H1 (cell line): ENCODE data around the gene HIVEP3. TPM values are rescaled to one million over a fixed set of nuclear protein-coding genes. Genes with fewer than 3 reads are reported as not detected.

Experiments
- CTCF ChIA-PET: fragments of 300-600 bp; sonication (Branson Sonifier 250); formaldehyde crosslinking; loops from one replicate; lab custom pipeline; 2021; ENCODE audit not compliant: partially characterized antibody; lab: Charles Lee
- POLR2A ChIA-PET: fragments of 300-600 bp; sonication (Branson Sonifier 250); formaldehyde crosslinking; loops from one replicate; lab custom pipeline; 2021; ENCODE audit warnings: inconsistent platforms; ENCODE audit not compliant: partially characterized antibody; lab: Charles Lee
- DNase-seq, 2 experiments: peaks; one replicate each; pipeline versions ENCODE4 v3.0.0 to v3.0.0-alpha.2; 2010 to 2022; ENCODE audit warnings: low spot score in 2 of 2, low read depth in 1 of 2, mixed read lengths in 1 of 2
- FAIRE-seq: peaks from 2 replicates; lab custom pipeline; 2011; peaks lifted over from hg19 to GRCh38; lab: Jason Lieb, UNC
- H2AFZ ChIP-seq: 2 replicates; pipeline ENCODE4 v1.8.1; 2012; ENCODE audit warnings: low read length, inconsistent platforms
- H2AK5ac ChIP-seq: 2 replicates; pipeline ENCODE4 v1.6.1; 2013; ENCODE audit warnings: low read depth, low read length
- H2BK120ac ChIP-seq: replicated peaks from 2 replicates; pipeline ENCODE3; 2013; ENCODE audit warnings: low read depth, low read length, inconsistent platforms
- H2BK12ac ChIP-seq: 2 replicates; pipeline ENCODE4 v1.6.1; 2013; ENCODE audit warnings: low read depth, low read length
- H2BK15ac ChIP-seq: 2 replicates; pipeline ENCODE4 v1.6.1; 2013; ENCODE audit warnings: low read length
- H2BK20ac ChIP-seq: 2 replicates; pipeline ENCODE4 v1.6.1; 2013; ENCODE audit warnings: low read length
- H2BK5ac ChIP-seq: 2 replicates; pipeline ENCODE4 v1.6.1; 2013; ENCODE audit warnings: low read depth, low read length
- H3K14ac ChIP-seq: 2 replicates; pipeline ENCODE4 v1.6.1; 2013; ENCODE audit warnings: inconsistent platforms; ENCODE audit not compliant: insufficient read length
- H3K18ac ChIP-seq: 2 replicates; pipeline ENCODE4 v1.6.1; 2013; ENCODE audit warnings: low read length; ENCODE audit errors: extremely low read depth
- H3K23ac ChIP-seq: 2 replicates; pipeline ENCODE4 v1.6.1; 2013; ENCODE audit warnings: inconsistent platforms; ENCODE audit not compliant: insufficient read length
- H3K23me2 ChIP-seq: 2 replicates; pipeline ENCODE4 v1.6.1; 2013; ENCODE audit warnings: low read depth, low read length
- H3K27ac ChIP-seq: 2 replicates; pipeline ENCODE4 v1.6.1; 2011; ENCODE audit warnings: low read depth, low read length, inconsistent platforms
- H3K27me3 ChIP-seq, 4 experiments: replicated peaks in 1 of 4; 1 replicate in 1 of 4; 2 replicates in 3 of 4; pipeline versions ENCODE4 v1.6.1 to v1.8.1; 2011 to 2013; ENCODE audit warnings: low read length in 3 of 4, mild to moderate bottlenecking in 3 of 4, inconsistent platforms in 2 of 4, mixed read lengths in 2 of 4, moderate library complexity in 1 of 4; ENCODE audit not compliant: control insufficient read depth in 3 of 4, insufficient read depth in 3 of 4; ENCODE audit errors: extremely low read depth in 1 of 4
- H3K36me3 ChIP-seq, 4 experiments: 2 replicates each; pipeline versions ENCODE4 v1.6.1 to v1.8.1; 2011 to 2013; ENCODE audit warnings: mild to moderate bottlenecking in 4 of 4, low read length in 3 of 4, moderate library complexity in 2 of 4, control low read depth in 1 of 4, inconsistent platforms in 1 of 4; ENCODE audit not compliant: insufficient read depth in 4 of 4, control insufficient read depth in 2 of 4
- H3K4ac ChIP-seq: replicated peaks from 2 replicates; pipeline ENCODE3; 2013; ENCODE audit warnings: low read length, low read depth, mixed read lengths, inconsistent platforms; ENCODE audit not compliant: insufficient read length
- H3K4me1 ChIP-seq, 4 experiments: replicated peaks in 1 of 4; 1 replicate in 1 of 4; 2 replicates in 3 of 4; pipeline versions ENCODE4 v1.6.1 to v1.8.1; 2011 to 2013; ENCODE audit warnings: low read length in 3 of 4, inconsistent platforms in 2 of 4, mixed read lengths in 1 of 4; ENCODE audit not compliant: insufficient read depth in 4 of 4, control insufficient read depth in 3 of 4
- H3K4me2 ChIP-seq, 2 experiments: 2 replicates each; pipeline versions ENCODE4 v1.6.1 to v1.8.1; 2011 to 2013; ENCODE audit warnings: low read depth in 2 of 2, low read length in 2 of 2, control low read depth in 1 of 2, inconsistent platforms in 1 of 2, mild to moderate bottlenecking in 1 of 2; ENCODE audit not compliant: insufficient read depth in 1 of 2
- H3K4me3 ChIP-seq, 4 experiments: fragments of 200-600, 300-600 bp in 1 of 4; sonication (generic), shearing (Covaris generic), sonication (Bioruptor Twin) in 1 of 4; 2 replicates each; pipeline versions ENCODE4 v1.5.1 to v1.8.1; 2011 to 2016; ENCODE audit warnings: low read length in 4 of 4, low read depth in 3 of 4, control low read depth in 2 of 4, inconsistent platforms in 2 of 4, mild to moderate bottlenecking in 2 of 4, mixed read lengths in 1 of 4, moderate library complexity in 1 of 4; ENCODE audit not compliant: insufficient read depth in 2 of 4; ENCODE audit errors: extremely low read depth in 1 of 4
- H3K56ac ChIP-seq: replicated peaks from 2 replicates; pipeline ENCODE3; 2013; ENCODE audit warnings: low read depth, mild to moderate bottlenecking, mixed read lengths, low read length, inconsistent platforms; ENCODE audit not compliant: insufficient read length
- H3K79me1 ChIP-seq: 2 replicates; pipeline ENCODE4 v1.6.1; 2013; ENCODE audit warnings: low read depth, low read length, control low read depth
- H3K79me2 ChIP-seq, 2 experiments: 2 replicates each; pipeline versions ENCODE4 v1.6.1 to v1.8.1; 2012 to 2013; ENCODE audit warnings: low read length in 2 of 2, mild to moderate bottlenecking in 2 of 2, inconsistent platforms in 1 of 2; ENCODE audit not compliant: insufficient read depth in 2 of 2, control insufficient read depth in 1 of 2
- H3K9ac ChIP-seq, 4 experiments: replicated peaks in 1 of 4; 1 replicate in 1 of 4; 2 replicates in 3 of 4; pipeline versions ENCODE4 v1.6.1 to v1.8.1; 2011 to 2013; ENCODE audit warnings: low read depth in 3 of 4, low read length in 3 of 4, control low read depth in 2 of 4, mild to moderate bottlenecking in 2 of 4, moderate library complexity in 2 of 4, inconsistent platforms in 1 of 4; ENCODE audit errors: extremely low read depth in 1 of 4
- H3K9me3 ChIP-seq, 2 experiments: 2 replicates each; pipeline versions ENCODE4 v1.6.1 to v1.8.1; 2012 to 2013; ENCODE audit warnings: mild to moderate bottlenecking in 2 of 2, moderate library complexity in 2 of 2, control low read depth in 1 of 2, inconsistent platforms in 1 of 2, low read depth in 1 of 2, low read length in 1 of 2, mixed read lengths in 1 of 2; ENCODE audit not compliant: insufficient read depth in 2 of 2
- H4K20me1 ChIP-seq, 2 experiments: replicated peaks in 1 of 2; 2 replicates each; pipeline versions ENCODE3 to v1.8.1; 2011 to 2013; ENCODE audit warnings: inconsistent platforms in 2 of 2, low read length in 2 of 2, mild to moderate bottlenecking in 1 of 2; ENCODE audit not compliant: insufficient read depth in 2 of 2, control insufficient read depth in 1 of 2
- H4K5ac ChIP-seq: 2 replicates; pipeline ENCODE4 v1.6.1; 2013; ENCODE audit warnings: low read length, low read depth, mixed read lengths, inconsistent platforms; ENCODE audit not compliant: insufficient read length
- H4K8ac ChIP-seq: 2 replicates; pipeline ENCODE4 v1.8.0; 2013; ENCODE audit warnings: mild to moderate bottlenecking, moderate library complexity, low read length, inconsistent platforms; ENCODE audit not compliant: insufficient read depth; ENCODE audit errors: extremely low read depth
- H4K91ac ChIP-seq: replicated peaks from 2 replicates; pipeline ENCODE3; 2013; ENCODE audit warnings: low read length, mixed read lengths, inconsistent platforms; ENCODE audit not compliant: insufficient read length
- GABPA ChIP-seq: IDR thresholded peaks from 2 replicates; pipeline ENCODE4 v1.6.1; 2011; ENCODE audit warnings: mild to moderate bottlenecking, low read length, moderate library complexity, borderline replicate concordance; ENCODE audit not compliant: insufficient read depth
- GTF2F1 ChIP-seq: IDR thresholded peaks from 2 replicates; pipeline ENCODE4 v1.6.1; 2012; ENCODE audit warnings: low read depth, low read length, improper control_type of control experiment, borderline replicate concordance
- KDM4A ChIP-seq: IDR thresholded peaks from one replicate; pipeline ENCODE4 v1.7.1; 2012; ENCODE audit warnings: low read depth, mild to moderate bottlenecking, moderate library complexity, low read length, inconsistent platforms; ENCODE audit not compliant: severe bottlenecking
- NANOG ChIP-seq: IDR thresholded peaks from 2 replicates; pipeline ENCODE4 v1.6.1; 2011; ENCODE audit warnings: low read length, low read depth, mild to moderate bottlenecking, inconsistent platforms; ENCODE audit not compliant: insufficient read depth, poor library complexity, severe bottlenecking
- SIN3A ChIP-seq, 2 experiments: IDR thresholded peaks in 1 of 2; conservative IDR thresholded peaks in 1 of 2; 2 replicates each; pipeline ENCODE4 v1.6.1; 2011 to 2012; ENCODE audit warnings: low read length in 2 of 2, improper control_type of control experiment in 1 of 2, low read depth in 1 of 2, mild to moderate bottlenecking in 1 of 2
- SIX5 ChIP-seq: IDR thresholded peaks from 2 replicates; pipeline ENCODE4 v1.6.1; 2011; ENCODE audit warnings: mild to moderate bottlenecking, low read depth, low read length
- SP4 ChIP-seq: IDR thresholded peaks from 2 replicates; pipeline ENCODE4 v1.6.1; 2012; ENCODE audit warnings: low read length, inconsistent platforms
- TAF1 ChIP-seq: IDR thresholded peaks from 2 replicates; pipeline ENCODE4 v1.6.1; 2011; ENCODE audit warnings: mild to moderate bottlenecking, low read depth, low read length
- WGBS, 2 experiments: shearing (Covaris generic) in 1 of 2; methylation state at CpG; one replicate each; pipeline versions ENCODE4 v1.1.6 to v1.1.7; 2013 to 2015; ENCODE audit warnings: low lambda C conversion rate in 2 of 2, mixed read lengths in 2 of 2, inconsistent platforms in 1 of 2, low coverage in 1 of 2, missing lambda C conversion rate in 1 of 2; ENCODE audit not compliant: insufficient replicate concordance in 2 of 2, insufficient coverage in 1 of 2, insufficient read length in 1 of 2; ENCODE audit errors: extremely low coverage in 1 of 2, missing lambda C conversion rate in 1 of 2; 5-methylcytosine and 5-hydroxymethylcytosine counted together
- polyA plus RNA-seq, 7 experiments: library from polyadenylated mRNA; depleted of rRNA in 3 of 7; stranded (reverse) in 5 of 7; unstranded in 2 of 7; fragments of >200 nt in 5 of 7; fragments of 200-250 nt in 2 of 7; gene quantifications; 1 replicate in 5 of 7; 2 replicates in 1 of 7; 4 replicates in 1 of 7; pipeline versions ENCODE4 v1.2.1 to v1.2.3, GENCODE V29; 2011 to 2013; ENCODE audit warnings: missing spikeins in 2 of 7, mixed read lengths in 2 of 7
- total RNA-seq: library from RNA; stranded (reverse); fragmentation: NEBNext Ultra II Directional; extraction: Animal tissue kit (Norgen Biotek cat#: 25700); gene quantifications from 2 replicates; pipeline ENCODE4 v1.2.1, GENCODE V29; 2021
- TF ChIP-seq, protein P1 (sequence below), 3 experiments: IDR thresholded peaks; 1 replicate in 2 of 3; 2 replicates in 1 of 3; pipeline versions ENCODE4 v1.5.1 to v1.6.1; 2011; ENCODE audit warnings: low read length in 3 of 3, mild to moderate bottlenecking in 3 of 3, inconsistent platforms in 2 of 3, low read depth in 1 of 3, moderate library complexity in 1 of 3; ENCODE audit not compliant: insufficient read depth in 1 of 3; ENCODE audit errors: control extremely low read depth in 1 of 3

HIVEP3 gene
- total and polyA plus RNA-seq, 2 of the 8 experiments (the other 6 are each of a cell fraction or from before 2014, with no cell fraction given): 0.24 to 0.69 TPM

DNA sequence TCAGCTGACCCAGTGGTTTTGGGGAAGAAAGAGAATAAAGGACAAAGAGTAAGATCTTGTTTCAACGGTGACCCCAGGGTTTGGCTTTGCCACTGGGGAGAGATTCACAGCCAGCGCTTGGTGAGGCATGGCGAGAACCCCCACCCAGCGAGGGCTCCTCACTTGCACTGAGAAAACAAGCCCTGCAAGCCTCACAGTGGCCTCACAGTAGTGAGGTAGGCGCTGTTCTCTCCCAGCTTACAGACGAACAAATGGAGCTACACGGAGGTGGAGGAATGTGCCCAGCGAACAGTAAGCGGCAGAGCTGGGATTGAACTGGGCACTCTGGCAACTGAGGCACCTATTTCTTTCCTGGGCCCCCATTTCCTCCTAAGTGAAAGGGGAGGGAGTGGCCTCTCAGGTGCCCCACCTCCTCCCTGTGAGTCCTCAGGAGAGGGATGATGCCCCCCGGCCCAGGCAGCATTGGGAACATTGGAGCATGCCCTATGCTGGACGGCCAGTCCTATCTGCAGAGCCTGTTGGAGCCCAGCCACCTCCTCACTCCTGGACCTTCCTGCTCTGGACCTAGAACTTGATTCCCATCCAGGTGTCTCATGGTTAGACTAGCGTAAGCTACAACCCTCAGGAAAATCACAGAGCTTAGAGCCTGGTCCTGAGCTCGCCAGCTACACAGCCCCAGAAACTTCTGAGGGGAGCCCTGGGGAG is 360.8 kb downstream of the HIVEP3 start:
- 0 out of 2 replicates have a peak overlapping the region, but pooled peaks have one; percentile 22 for H2AFZ ChIP-seq
- H3K27me3 ChIP-seq: no peaks in the 10 kb centered on the region; a peak in 2 of 7 replicates
- no peak for DNase-seq
- FAIRE-seq: no peak
- H3K27ac ChIP-seq: no peak overlapping the region
- no peak overlapping the region for H3K9ac ChIP-seq
- no peaks in the 10 kb centered on the region for H3K4me1 ChIP-seq
- no peak overlapping the region for H2BK5ac ChIP-seq
- no peak overlapping the region for H3K56ac ChIP-seq
- H2BK20ac ChIP-seq: no peak overlapping the region
- H3K18ac ChIP-seq: no peak overlapping the region
- no peak overlapping the region for H2BK120ac ChIP-seq
- POLR2A ChIA-PET: no interaction called here
- H2AK5ac ChIP-seq: no peak overlapping the region
- WGBS, 2 experiments: 74% methylated on average over 11 of the region's 13 CpGs; no CpG with 5 or more reads in 1 of the 2 experiments
- H3K23ac ChIP-seq: no peak overlapping the region
- no peaks in the 10 kb centered on the region for H3K79me2 ChIP-seq
- no peak overlapping the region for H3K14ac ChIP-seq
- H3K36me3 ChIP-seq: no peaks in the 10 kb centered on the region
- H3K79me1 ChIP-seq: no peaks in the 10 kb centered on the region
- H3K9me3 ChIP-seq: peaks cover 0 to 9% of the 10 kb centered on the region in 2 experiments; a peak in 1 of 4 replicates
- no peaks in the 10 kb centered on the region for H3K23me2 ChIP-seq
- H4K20me1 ChIP-seq: no peaks in the 10 kb centered on the region
- no peak overlapping the region for H2BK12ac ChIP-seq
- no peak overlapping the region for H3K4ac ChIP-seq
- CTCF ChIA-PET: interaction anchor here (0.8 to 1.5 kb wide), 5 partner anchors 16 to 74 kb away, joined by 3 to 4 read pairs (median 3); partner anchors contain the start of gene EDN2
- no peak overlapping the region for H3K4me3 ChIP-seq
- H2BK15ac ChIP-seq: no peak overlapping the region
- H3K4me2 ChIP-seq: no peak overlapping the region
- H4K91ac ChIP-seq: no peak overlapping the region
- no peak overlapping the region for H4K5ac ChIP-seq
- H4K8ac ChIP-seq: no peak overlapping the region
- TF ChIP-seq GTF2F1 (no peak), SP4 (no peak), SIN3A (conservative IDR thresholded peaks at IDR 0.05 in 1 of 2, IDR thresholded peaks at IDR 0.05 in 1 of 2; ENCODE audit: low read depth in 1 of 2, low read length in 2 of 2) (no peak), GABPA (no peak), NANOG (no peak), KDM4A (no peak), SIX5 (no peak), TAF1 (no peak)
- TF ChIP-seq, protein P1, sequence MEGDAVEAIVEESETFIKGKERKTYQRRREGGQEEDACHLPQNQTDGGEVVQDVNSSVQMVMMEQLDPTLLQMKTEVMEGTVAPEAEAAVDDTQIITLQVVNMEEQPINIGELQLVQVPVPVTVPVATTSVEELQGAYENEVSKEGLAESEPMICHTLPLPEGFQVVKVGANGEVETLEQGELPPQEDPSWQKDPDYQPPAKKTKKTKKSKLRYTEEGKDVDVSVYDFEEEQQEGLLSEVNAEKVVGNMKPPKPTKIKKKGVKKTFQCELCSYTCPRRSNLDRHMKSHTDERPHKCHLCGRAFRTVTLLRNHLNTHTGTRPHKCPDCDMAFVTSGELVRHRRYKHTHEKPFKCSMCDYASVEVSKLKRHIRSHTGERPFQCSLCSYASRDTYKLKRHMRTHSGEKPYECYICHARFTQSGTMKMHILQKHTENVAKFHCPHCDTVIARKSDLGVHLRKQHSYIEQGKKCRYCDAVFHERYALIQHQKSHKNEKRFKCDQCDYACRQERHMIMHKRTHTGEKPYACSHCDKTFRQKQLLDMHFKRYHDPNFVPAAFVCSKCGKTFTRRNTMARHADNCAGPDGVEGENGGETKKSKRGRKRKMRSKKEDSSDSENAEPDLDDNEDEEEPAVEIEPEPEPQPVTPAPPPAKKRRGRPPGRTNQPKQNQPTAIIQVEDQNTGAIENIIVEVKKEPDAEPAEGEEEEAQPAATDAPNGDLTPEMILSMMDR (IDR thresholded peaks at IDR 0.05; ENCODE audit: control extremely low read depth in 1 of 3, insufficient read depth in 1 of 3, low read depth in 1 of 3, low read length in 3 of 3): no peak
